ENCODE data around the gene FREM2. TPM values are rescaled to one million over a fixed set of nuclear protein-coding genes. Genes with fewer than 3 reads are reported as not detected.

Gene FREM2
- total RNA-seq, 6 experiments from 2014 or later, result 0.18 to 2.9 (median 1.5) TPM

DNA sequence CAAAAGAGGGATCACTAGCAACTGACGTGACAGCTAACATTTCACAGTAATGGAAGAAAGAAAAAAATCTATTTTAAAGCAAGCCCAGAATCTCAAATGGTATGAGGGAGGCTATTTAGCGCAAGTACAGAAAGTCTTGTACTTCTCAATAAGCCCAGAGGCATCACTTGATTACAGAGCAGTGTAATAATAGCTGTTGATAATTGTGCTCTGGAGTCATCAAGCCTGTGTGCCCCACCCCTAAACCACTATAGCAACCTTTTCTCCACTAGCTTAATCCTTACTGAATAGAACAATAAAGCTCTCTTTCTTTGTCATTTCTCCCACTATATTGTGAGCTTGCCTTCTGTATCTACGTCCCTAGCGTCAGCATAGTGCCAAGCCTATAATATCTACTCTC, 56.6 kb downstream of the FREM2 start:
- no peaks in the 10 kb centered on the region for H3K4me1 ChIP-seq
- H3K9me3 ChIP-seq, result no peaks in the 10 kb centered on the region
- no peaks in the 10 kb centered on the region for H3K36me3 ChIP-seq
- TF ChIP-seq, protein P1, sequence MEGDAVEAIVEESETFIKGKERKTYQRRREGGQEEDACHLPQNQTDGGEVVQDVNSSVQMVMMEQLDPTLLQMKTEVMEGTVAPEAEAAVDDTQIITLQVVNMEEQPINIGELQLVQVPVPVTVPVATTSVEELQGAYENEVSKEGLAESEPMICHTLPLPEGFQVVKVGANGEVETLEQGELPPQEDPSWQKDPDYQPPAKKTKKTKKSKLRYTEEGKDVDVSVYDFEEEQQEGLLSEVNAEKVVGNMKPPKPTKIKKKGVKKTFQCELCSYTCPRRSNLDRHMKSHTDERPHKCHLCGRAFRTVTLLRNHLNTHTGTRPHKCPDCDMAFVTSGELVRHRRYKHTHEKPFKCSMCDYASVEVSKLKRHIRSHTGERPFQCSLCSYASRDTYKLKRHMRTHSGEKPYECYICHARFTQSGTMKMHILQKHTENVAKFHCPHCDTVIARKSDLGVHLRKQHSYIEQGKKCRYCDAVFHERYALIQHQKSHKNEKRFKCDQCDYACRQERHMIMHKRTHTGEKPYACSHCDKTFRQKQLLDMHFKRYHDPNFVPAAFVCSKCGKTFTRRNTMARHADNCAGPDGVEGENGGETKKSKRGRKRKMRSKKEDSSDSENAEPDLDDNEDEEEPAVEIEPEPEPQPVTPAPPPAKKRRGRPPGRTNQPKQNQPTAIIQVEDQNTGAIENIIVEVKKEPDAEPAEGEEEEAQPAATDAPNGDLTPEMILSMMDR (IDR thresholded peaks at IDR 0.05), result no peak
- no peak for TF ChIP-seq POLR2A (IDR thresholded peaks at IDR 0.05)
- 37% methylated on average over 3 of the region's 4 CpGs for WGBS (ENCODE audit: insufficient coverage, low coverage, low lambda C conversion rate, missing lambda C conversion rate)
- DNase-seq, result no peak
- H3K27ac ChIP-seq, result no peak overlapping the region
- no peaks in the 10 kb centered on the region for H3K27me3 ChIP-seq
- intact Hi-C loops (cut with DNase I), result no loop called here
- ATAC-seq, result no peak
- no peak overlapping the region for H3K4me3 ChIP-seq

DNA sequence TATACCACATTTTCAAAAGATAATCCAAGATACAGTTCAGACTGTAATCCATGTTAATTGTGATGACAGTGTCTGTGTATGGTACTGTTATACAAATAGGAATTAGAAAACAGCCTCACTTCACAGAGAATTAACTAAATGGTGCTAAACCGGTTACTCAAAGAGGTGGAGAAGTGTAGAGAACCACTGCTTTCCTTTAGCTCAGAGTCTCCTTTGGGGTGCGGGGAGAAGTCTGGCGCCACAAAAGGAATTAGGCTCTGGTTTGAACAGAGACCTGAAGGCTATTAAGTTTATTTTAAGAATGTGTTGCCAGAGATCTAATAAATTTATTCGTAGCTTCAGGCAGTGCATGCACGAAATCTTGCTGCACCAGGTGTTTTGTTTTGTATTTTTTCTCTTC, 65.8 kb downstream of the FREM2 start:
- DNase-seq, result no peak
- Histone ChIP-seq H3K27me3 (no peaks in the 10 kb centered on the region), H3K9me3 (no peaks in the 10 kb centered on the region), H3K27ac (no peak overlapping the region), H3K4me1 (no peaks in the 10 kb centered on the region), H3K4me3 (no peak overlapping the region), H3K36me3 (no peaks in the 10 kb centered on the region)
- intact Hi-C loops (cut with DNase I), result no loop called here
- TF ChIP-seq, protein P1 (IDR thresholded peaks at IDR 0.05), result no peak
- TF ChIP-seq POLR2A (IDR thresholded peaks at IDR 0.05), result no peak
- no peak for ATAC-seq
- 34% methylated on average over 5 of the region's 5 CpGs for WGBS (ENCODE audit: insufficient coverage, low coverage, low lambda C conversion rate, missing lambda C conversion rate)

DNA sequence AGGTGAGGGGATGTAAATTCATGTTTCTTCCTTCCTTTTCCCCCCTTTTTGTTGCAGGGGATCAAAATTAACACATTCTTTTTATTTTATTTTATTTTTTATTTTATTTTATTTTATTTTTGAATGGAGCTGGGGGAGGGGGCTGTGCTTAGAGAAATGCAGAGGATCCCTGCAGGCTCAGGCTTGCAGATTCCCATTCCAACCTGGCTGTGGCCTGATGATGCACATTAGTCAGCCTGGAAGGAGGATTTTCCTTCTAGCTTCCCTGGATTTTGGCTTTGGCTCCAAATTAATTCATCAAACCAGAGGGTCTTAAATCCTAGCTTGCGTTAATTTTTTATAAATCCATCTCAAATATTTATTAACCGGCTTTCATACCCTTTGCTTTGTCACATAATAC, 67.0 kb downstream of the FREM2 start:
- no peaks in the 10 kb centered on the region for H3K9me3 ChIP-seq
- WGBS (ENCODE audit: insufficient coverage, low coverage, low lambda C conversion rate, missing lambda C conversion rate), result 93% methylated on average over 2 of the region's 2 CpGs
- no peak for DNase-seq
- no peaks in the 10 kb centered on the region for H3K36me3 ChIP-seq
- intact Hi-C loops (cut with DNase I), result no loop called here
- no peaks in the 10 kb centered on the region for H3K27me3 ChIP-seq
- no peak for TF ChIP-seq POLR2A (IDR thresholded peaks at IDR 0.05)
- TF ChIP-seq, protein P1 (IDR thresholded peaks at IDR 0.05), result no peak
- ATAC-seq, result no peak
- H3K27ac ChIP-seq, result no peak overlapping the region
- no peaks in the 10 kb centered on the region for H3K4me1 ChIP-seq
- H3K4me3 ChIP-seq, result no peak overlapping the region

DNA sequence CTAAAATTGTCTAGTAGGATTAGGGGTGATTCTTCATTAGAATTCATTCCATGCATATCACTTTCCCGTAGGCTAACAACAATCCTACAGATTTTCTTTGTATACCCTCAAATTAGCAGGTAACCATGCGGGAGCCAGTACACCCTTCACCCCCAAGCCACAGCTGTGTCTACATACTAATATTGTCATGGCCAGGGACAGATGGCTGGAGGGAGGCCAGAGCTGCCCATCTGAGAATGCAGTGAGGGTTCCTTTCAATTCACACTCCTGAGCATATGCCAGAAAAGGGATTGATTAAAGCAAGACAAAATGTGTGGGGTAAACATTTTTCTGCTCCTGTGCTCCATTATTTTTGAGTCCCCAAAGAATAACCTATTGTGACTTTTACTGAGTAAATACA, 68.9 kb downstream of the FREM2 start:
- Histone ChIP-seq H3K4me1 (no peaks in the 10 kb centered on the region), H3K27ac (no peak overlapping the region), H3K9me3 (no peaks in the 10 kb centered on the region), H3K27me3 (no peaks in the 10 kb centered on the region), H3K36me3 (no peaks in the 10 kb centered on the region), H3K4me3 (no peak overlapping the region)
- no peak for TF ChIP-seq POLR2A (IDR thresholded peaks at IDR 0.05)
- TF ChIP-seq, protein P1 (IDR thresholded peaks at IDR 0.05), result no peak
- no peak for DNase-seq
- WGBS (ENCODE audit: insufficient coverage, low coverage, low lambda C conversion rate, missing lambda C conversion rate), result 50% methylated on average over 2 of the region's 2 CpGs
- ATAC-seq, result peak in 1 of 4 donors; percentile 18
- intact Hi-C loops (cut with DNase I), result no loop called here

DNA sequence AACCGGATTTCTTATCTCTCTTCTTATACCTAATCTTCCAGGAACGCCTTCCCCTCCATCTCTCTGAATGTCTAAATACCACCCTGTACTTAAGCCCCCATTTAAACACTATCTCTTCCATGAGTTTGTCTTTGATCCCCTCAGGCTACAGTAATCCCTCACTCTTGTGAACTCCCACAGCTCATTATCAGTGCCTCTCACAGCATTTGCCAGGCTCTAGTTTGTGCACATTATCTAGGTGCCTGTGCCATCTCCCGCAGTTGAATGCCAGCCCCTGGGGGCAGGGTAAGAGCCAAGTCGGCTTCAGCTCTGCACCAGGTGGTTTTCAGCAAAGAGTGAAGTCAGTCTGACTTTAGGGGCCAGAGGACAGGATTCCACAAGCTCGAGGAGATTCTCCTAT, 71.4 kb downstream of the FREM2 start:
- H3K36me3 ChIP-seq, result no peaks in the 10 kb centered on the region
- ATAC-seq, result no peak
- 25% methylated on average over 4 of the region's 5 CpGs for WGBS (ENCODE audit: insufficient coverage, low coverage, low lambda C conversion rate, missing lambda C conversion rate)
- no peaks in the 10 kb centered on the region for H3K9me3 ChIP-seq
- no peak overlapping the region for H3K4me3 ChIP-seq
- no peak overlapping the region for H3K27ac ChIP-seq
- TF ChIP-seq, protein P1 (IDR thresholded peaks at IDR 0.05), result no peak
- TF ChIP-seq POLR2A (IDR thresholded peaks at IDR 0.05), result no peak
- intact Hi-C loops (cut with DNase I), result no loop called here
- H3K4me1 ChIP-seq, result no peaks in the 10 kb centered on the region
- DNase-seq, result no peak
- no peaks in the 10 kb centered on the region for H3K27me3 ChIP-seq
